GM21367 (cell line): ENCODE data around the gene FHL2.

Experiments used
- ATAC-seq: cut with Tn5 transposase; IDR thresholded peaks from one replicate; pipeline ENCODE4 v1.9.1; 2021; ENCODE audit not compliant: unreplicated experiment

The FHL2 gene

GRCh38 chr2:105399207-105399861, 483 bp upstream of the FHL2 start:
- no peak for ATAC-seq

GRCh38 chr2:105397953-105398335, 907 bp downstream of the FHL2 start:
- ATAC-seq = no peak

DNA sequence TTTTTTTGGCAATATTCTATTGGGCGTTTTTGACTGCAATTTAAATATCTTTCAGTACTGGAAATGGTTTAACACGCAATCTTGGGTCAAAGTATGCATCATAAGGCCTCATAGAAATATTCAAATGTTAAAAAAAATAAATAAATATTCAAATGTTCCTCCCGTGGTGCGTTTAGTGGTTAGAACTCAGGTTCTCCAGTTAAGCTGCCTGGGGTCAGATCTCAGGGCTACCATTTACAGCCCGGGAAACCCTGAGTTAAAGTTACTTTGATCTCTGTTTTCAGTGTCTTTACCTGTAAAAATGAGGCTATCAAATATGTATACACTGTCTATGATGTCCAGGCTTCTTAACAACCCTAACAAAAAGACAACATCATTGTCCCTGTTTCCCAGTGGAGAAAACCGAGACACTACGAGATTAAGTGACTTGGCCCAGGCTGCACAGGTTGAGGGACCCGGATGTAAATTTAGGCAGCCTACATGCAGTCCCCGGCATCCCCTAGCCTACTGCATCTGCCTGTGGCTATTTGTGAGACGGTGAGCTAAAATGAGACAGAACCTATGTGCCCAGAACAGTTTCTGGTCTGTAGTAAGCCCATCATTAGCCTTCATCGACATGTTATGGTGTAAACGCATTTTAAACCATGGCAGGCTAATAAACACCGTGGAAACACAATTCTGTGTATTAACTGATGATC, 1.7 kb downstream of the FHL2 start:
- ATAC-seq = no peak

DNA sequence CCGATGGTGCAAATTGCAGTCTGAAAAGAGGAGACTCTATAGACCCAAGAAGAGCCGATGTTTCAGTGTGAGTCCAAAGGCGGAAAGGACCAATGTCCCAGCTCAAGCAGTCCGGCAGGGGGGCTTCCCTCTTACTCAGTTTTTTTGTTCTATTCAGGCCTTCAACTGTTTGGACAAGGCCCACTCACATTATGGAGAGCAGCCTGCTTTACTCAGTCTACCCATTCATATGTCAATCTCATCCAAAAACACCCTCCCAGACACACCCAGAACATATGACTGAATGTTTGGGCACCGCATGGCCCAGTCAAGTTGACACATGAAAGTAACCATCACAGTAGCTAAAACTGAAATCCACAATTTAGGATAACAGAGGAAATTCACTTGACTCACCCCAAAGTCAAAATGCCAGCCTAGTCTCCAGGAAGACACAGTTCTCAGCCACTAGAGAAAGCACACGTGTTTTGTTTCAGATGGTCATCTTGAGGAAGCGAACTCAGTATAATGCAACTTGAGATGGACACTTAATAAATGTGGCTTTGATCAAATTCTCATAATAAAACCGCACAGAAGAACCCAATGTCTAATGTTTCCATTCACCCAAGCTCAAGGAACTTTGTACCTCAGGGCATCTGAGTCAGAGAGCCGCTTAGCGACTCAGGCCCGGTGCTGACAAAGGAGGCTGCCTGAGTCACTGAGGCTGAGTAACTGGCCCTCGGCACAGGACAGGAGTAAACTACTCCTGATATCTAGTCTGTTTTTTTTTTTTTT, 2.4 kb downstream of the FHL2 start:
- ATAC-seq = no peak

- ATAC-seq = no peak
These were observed 3.2 kb downstream of the FHL2 start for GRCh38 chr2:105395691-105396090.

GRCh38 chr2:105394951-105395611, 3.8 kb downstream of the FHL2 start:
- ATAC-seq = no peak

DNA sequence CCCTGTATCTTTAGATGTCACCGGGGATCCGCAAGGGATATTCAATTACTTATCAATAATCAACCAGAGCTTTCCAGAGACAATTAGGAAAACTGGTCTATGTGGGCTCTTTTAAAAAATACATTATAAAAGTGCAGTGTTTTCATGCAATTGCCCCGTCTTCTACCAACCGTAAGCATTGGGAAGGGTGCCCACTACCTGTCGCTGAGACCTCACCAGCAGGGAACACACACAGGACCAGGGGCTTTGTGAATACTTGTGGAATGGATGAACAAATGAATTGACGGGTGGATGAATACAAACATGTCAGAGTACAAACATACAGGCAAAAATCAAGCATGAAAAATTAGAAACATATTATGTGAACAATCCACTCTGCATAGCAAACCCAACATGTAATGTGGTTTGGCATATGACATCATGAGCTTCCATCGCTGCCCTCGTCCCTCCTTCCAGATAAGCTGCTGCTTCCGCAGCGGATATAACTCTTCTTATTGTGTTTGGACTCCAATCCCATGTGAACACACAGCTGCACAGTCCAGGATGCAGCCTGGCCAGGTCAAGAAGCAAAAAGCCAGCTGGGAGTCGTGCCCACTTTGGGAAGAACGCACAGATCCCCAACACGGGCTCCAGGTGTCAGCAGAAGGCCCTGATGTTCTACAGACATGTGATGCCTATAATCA, 5.3 kb downstream of the FHL2 start:
- ATAC-seq = no peak

- no peak for ATAC-seq
These were observed 6.8 kb downstream of the FHL2 start for GRCh38 chr2:105391763-105392662.

DNA sequence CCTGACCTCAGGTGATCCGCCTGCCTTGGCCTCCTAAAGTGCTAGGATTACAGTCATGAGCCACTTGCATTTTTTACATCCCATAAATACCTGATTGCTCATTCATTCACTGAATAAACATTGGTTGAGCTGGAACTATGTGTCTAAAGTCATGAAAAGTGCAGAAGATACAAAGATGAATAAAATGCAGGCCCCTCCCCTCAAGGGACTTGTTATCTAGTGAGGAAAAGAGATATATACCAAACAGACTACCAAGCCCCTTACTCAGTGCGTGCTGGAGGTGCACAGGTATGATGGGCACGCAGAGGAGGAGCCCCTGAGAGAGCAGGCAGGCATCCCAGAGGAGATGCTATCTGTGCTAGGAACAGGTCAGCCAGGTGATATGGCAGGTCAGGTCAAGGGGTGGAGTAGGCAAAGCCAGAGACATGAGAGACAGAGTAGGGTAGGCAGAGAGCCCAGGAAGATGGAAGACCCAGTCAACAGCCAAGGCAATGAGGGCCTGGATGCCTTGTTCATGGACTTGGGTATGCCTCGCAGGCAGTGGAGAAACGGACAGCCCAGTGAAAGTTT, 7.7 kb downstream of the FHL2 start:
- no peak for ATAC-seq

- ATAC-seq = no peak
These were observed 8.4 kb downstream of the FHL2 start for GRCh38 chr2:105390454-105390853.

DNA sequence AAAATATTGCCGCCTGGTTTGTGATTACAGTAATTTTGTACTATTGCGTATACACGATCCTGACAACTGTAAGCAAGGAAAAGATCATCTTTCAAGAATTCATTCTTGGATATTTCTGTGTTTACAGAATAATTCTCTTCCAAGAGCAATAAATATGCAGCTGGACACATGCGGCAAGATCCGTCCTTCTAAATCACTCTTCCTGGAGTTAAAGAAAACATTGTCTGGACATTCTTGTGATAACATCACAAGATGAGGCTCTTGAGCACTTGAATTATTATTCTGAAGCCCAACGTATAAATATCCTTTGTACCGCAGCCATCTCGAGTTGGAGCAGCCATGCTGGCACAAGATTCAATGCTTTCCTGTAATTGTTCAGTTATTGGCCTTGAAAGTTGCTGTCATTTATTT, 9.9 kb downstream of the FHL2 start:
- ATAC-seq = no peak

- no peak for ATAC-seq
These were observed 11.6 kb downstream of the FHL2 start for GRCh38 chr2:105387225-105387624.

GRCh38 chr2:105385731-105386540, 12.9 kb downstream of the FHL2 start:
- no peak for ATAC-seq

DNA sequence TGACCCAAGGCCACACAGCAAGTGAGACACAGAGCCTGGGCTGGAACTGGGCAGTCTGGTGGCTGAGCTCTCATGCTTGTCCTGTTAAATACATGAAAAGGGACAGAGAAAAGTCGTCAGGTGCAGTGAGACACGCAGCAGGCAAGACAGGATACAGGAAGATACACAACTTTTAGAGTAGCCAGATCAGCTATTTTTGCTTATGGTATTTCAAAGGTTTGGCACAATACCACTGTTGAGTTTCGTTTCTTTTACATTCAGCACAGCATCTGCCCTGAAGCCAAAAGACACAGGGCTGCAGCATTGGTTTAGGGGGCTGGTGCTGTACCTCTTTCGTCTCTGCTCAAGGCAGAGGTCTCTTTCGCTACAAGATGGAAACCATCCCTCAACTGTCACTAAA, 14.0 kb downstream of the FHL2 start:
- ATAC-seq = no peak

GRCh38 chr2:105384216-105384615, 14.6 kb downstream of the FHL2 start:
- ATAC-seq = no peak

- ATAC-seq = no peak
These were observed 15.3 kb downstream of the FHL2 start for GRCh38 chr2:105383432-105384166.

- ATAC-seq = no peak
These were observed 16.7 kb downstream of the FHL2 start for GRCh38 chr2:105382177-105382576.

DNA sequence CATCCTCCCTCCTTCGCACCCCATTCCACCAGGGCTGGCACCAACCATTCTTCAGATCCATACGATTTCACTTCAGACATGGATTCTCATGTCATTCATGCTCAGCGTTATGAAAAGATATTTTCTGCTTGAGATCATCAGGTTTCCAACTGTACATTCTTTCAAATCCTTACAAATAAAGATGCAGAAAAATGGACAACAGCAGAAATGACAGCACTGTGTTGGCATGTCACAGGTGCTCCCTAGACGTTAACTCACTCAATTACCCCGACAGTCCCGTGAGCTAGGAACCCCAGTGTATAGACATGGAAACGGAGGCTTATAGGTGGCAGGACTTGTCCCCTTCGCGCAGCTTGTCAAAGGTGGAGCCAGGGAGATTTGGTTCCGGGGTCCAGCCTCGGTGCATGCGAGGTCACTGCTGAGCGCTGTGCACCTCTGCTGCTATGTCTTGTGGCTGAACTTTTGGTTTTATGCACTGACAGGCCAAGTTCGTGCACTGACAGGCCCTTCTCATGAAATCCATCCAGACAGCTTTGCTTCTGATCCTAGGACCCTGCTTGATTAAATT, 17.7 kb downstream of the FHL2 start:
- no peak for ATAC-seq
